Activated CD4-positive, alpha-beta T cell treated with anti-CD3 and anti-CD28 coated beads, Interleukin-2, amount 10 ng/mL, durations not matched to agents 7 days and 5 days (primary cell): Measurements from ENCODE around the gene KRT80. TPM values are rescaled to one million over a fixed set of nuclear protein-coding genes. Genes with fewer than 3 reads are reported as not detected.

ENCODE experiments used
- CTCF ChIA-PET: fragments of 350-600 bp; sonication (Branson Sonifier 250); formaldehyde crosslinking; loops from one replicate; lab custom pipeline; 2021; ENCODE audit warnings: antibody characterized with exemption; lab: Charles Lee
- POLR2A ChIA-PET: fragments of 350-600 bp; sonication (Branson Sonifier 250); formaldehyde crosslinking; loops from one replicate; lab custom pipeline; 2021; ENCODE audit warnings: antibody characterized with exemption; lab: Charles Lee
- DNase-seq: peaks from one replicate; pipeline ENCODE4 v3.0.0-alpha.2; 2020
- H3K27ac Mint-ChIP-seq: one replicate; pipeline ENCODE4 v1.8.0; 2021; ENCODE audit warnings: mild to moderate bottlenecking, moderate library complexity, mixed read lengths
- H3K27me3 Mint-ChIP-seq: one replicate; pipeline ENCODE4 v1.8.0; 2021; ENCODE audit warnings: mixed read lengths
- H3K36me3 Mint-ChIP-seq: one replicate; pipeline ENCODE4 v1.8.0; 2021; ENCODE audit warnings: low read depth, mixed read lengths
- H3K4me1 Mint-ChIP-seq: one replicate; pipeline ENCODE4 v1.8.0; 2021; ENCODE audit warnings: mixed read lengths
- H3K4me3 Mint-ChIP-seq: one replicate; pipeline ENCODE4 v1.8.0; 2021; ENCODE audit warnings: mild to moderate bottlenecking, moderate library complexity, mixed read lengths
- H3K9me3 Mint-ChIP-seq: one replicate; pipeline ENCODE4 v1.8.0; 2021; ENCODE audit warnings: mixed read lengths
- total RNA-seq, 2 experiments: library from RNA; stranded (reverse); gene quantifications; one replicate each; pipeline ENCODE4 v1.2.3, GENCODE V29; 2021

KRT80 gene
- total RNA-seq, 2 experiments from 2014 or later, result not detected

DNA sequence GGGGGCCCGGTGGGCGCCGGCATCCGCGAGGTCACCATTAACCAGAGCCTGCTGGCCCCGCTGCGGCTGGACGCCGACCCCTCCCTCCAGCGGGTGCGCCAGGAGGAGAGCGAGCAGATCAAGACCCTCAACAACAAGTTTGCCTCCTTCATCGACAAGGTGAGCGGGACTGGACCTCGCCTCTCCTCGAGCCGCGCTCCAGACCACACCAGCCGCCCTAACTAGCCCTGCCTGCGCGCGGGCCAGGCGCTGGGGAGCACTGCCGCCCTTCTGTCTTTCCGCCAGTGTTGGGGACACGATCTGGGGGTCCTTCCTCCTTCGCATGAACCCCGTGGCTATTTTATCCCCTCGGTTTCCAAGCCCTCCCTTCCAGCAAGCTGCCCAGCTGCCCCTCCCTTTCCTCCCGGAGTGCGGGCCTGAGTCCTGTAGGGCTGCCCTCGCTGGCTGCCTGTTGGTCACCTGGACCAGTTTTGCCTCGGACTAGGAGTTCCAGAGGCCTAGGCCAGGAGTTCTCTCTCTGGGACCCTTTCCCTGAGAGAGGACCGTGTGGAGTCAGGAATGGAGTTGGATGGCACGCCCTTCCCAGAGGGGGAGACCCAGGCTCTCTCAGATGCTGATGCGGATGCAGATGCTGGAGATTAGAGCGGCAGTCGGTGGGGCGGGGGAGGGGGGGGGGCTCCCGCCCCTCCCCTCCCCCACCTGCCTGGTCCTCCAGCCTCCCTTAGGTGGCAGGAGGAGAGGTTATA, 41.8 kb upstream of the KRT80 start:
- H3K36me3 Mint-ChIP-seq, result no peaks in the 10 kb centered on the region
- no peak for DNase-seq
- no peaks in the 10 kb centered on the region for H3K9me3 Mint-ChIP-seq
- ChIA-PET CTCF (interaction anchor here (0.9 kb wide), 1 partner anchor 21 kb away, joined by 5 read pairs; no protein-coding TSS in a partner anchor), POLR2A (no interaction called here)
- H3K27me3 Mint-ChIP-seq, result peaks cover 56% of the 10 kb centered on the region
- no peak overlapping the region for H3K27ac Mint-ChIP-seq
- H3K4me3 Mint-ChIP-seq, result no peak overlapping the region
- no peaks in the 10 kb centered on the region for H3K4me1 Mint-ChIP-seq

GRCh38 chr12:52232674-52233461, 41.1 kb upstream of the KRT80 start, which contains the start of gene KRT7:
KRT7 (plus strand) TSS chr12:52233243; CDS start chr12:52233297, 54 bp downstream.
- CTCF ChIA-PET, result interaction anchor here (0.9 to 1.0 kb wide), 2 partner anchors 11 to 20 kb away, joined by 3 to 5 read pairs; no protein-coding TSS in a partner anchor

GRCh38 chr12:52232203-52232673, 40.4 kb upstream of the KRT80 start:
- H3K36me3 Mint-ChIP-seq, result no peaks in the 10 kb centered on the region
- CTCF ChIA-PET, result interaction anchor here (0.9 to 1.0 kb wide), 2 partner anchors 10 to 19 kb away, joined by 3 to 5 read pairs; no protein-coding TSS in a partner anchor
- no peak overlapping the region for H3K4me3 Mint-ChIP-seq
- H3K27me3 Mint-ChIP-seq, result peaks cover 63% of the 10 kb centered on the region
- no peak for DNase-seq
- POLR2A ChIA-PET, result no interaction called here
- H3K27ac Mint-ChIP-seq, result no peak overlapping the region
- no peaks in the 10 kb centered on the region for H3K9me3 Mint-ChIP-seq
- H3K4me1 Mint-ChIP-seq, result no peaks in the 10 kb centered on the region

More at GRCh38 chr12:52232674-52233461, 41.1 kb upstream of the KRT80 start, which contains the start of gene KRT7:
- POLR2A ChIA-PET, result no interaction called here
- no peak for DNase-seq
- Mint-ChIP-seq H3K4me3 (no peak within 1 kb of the TSS), H3K4me1 (no peaks in the 10 kb centered on the region), H3K36me3 (no peaks in the 10 kb centered on the region), H3K9me3 (no peaks in the 10 kb centered on the region), H3K27me3 (peaks cover 61% of the 10 kb centered on the region), H3K27ac (no peak within 1 kb of the TSS)

- Mint-ChIP-seq H3K27me3 (peaks cover 70% of the 10 kb centered on the region), H3K36me3 (no peaks in the 10 kb centered on the region), H3K4me3 (no peak overlapping the region), H3K4me1 (no peaks in the 10 kb centered on the region), H3K27ac (no peak overlapping the region), H3K9me3 (no peaks in the 10 kb centered on the region)
- no peak for DNase-seq
- ChIA-PET CTCF (no interaction called here), POLR2A (no interaction called here)
Measured at GRCh38 chr12:52231305-52232202, 39.7 kb upstream of the KRT80 start.

DNA sequence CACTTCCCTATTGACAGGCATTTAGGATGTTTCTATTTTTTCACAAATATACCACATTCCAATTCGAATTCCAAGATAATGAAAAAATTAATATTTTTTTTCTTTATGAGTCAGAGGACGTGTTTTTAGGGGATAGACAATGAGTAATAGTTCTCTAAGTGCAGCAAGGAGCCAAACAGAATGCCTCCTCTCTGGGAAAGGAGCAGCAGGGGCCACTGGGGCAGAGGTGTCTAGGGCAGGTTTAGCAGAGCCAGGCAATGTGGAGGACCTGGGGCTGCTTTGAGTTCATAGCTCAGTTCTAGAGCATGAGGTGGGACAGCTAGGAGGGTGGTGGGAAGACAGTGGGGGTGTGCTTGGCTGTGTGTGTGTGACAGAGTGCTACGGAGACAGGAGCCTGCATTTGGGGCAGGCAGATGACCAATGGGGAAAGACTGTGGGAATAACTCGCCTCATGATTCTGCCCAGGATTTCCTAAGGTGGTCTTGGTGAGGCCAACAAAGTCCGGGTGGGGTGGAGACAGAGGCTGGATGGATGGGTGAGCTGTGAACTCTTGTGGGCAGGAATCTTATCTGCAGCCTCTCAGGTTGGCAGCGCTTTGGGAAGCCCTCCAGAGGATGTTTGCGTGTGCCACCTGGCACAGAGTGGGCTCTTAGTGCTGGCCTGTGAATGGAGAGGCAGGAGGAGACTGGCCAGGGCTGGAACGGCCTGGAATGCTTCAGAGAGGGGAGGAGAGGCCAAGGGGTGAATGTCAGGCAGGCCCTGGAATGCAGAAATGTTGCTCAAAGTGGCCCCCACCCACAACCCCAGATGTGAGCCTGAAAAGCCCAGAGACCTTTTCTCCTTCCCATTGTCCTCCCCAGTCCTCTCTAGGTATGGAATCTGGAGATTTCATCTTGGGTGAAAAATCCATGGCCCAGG, 38.8 kb upstream of the KRT80 start:
- CTCF ChIA-PET, result interaction anchor here (1.3 kb wide), 1 partner anchor 17 kb away, joined by 3 read pairs; no protein-coding TSS in a partner anchor
- no peaks in the 10 kb centered on the region for H3K4me1 Mint-ChIP-seq
- peaks cover 75% of the 10 kb centered on the region for H3K27me3 Mint-ChIP-seq
- no peak for DNase-seq
- no peaks in the 10 kb centered on the region for H3K9me3 Mint-ChIP-seq
- H3K36me3 Mint-ChIP-seq, result no peaks in the 10 kb centered on the region
- POLR2A ChIA-PET, result no interaction called here
- peak overlapping the region; percentile 1 for H3K27ac Mint-ChIP-seq
- H3K4me3 Mint-ChIP-seq, result no peak overlapping the region

GRCh38 chr12:52229836-52230343, 38.1 kb upstream of the KRT80 start:
- ChIA-PET POLR2A (interaction anchor here (0.6 kb wide), 1 partner anchor 1680 kb away, joined by 5 read pairs; no protein-coding TSS in a partner anchor), CTCF (interaction anchor here (1.3 kb wide), 1 partner anchor 17 kb away, joined by 3 read pairs; no protein-coding TSS in a partner anchor)
- Mint-ChIP-seq H3K4me1 (no peaks in the 10 kb centered on the region), H3K27me3 (peaks cover 74% of the 10 kb centered on the region), H3K9me3 (no peaks in the 10 kb centered on the region), H3K27ac (no peak overlapping the region), H3K4me3 (no peak overlapping the region), H3K36me3 (no peaks in the 10 kb centered on the region)
- DNase-seq, result no peak

DNA sequence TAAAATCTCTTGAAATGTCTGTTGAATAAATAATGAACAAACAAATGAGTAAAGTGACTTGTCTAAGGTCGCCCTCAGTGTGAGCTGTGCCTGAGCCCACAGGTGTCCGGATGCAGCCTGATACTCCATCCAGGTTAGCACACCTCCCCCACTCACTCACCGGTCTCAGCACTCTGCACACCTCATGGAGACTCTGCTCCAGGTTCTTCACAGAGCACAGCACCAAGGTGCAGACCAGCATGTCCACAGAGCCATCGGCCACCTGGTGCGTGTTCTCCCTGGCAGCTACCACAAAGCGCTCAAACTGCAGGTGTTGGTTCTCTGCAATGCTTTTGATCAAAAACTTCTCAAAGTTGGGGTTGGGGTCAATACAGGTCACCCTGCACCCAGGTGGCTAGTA, 37.1 kb upstream of the KRT80 start:
- Mint-ChIP-seq H3K4me3 (no peak overlapping the region), H3K27me3 (peaks cover 76% of the 10 kb centered on the region), H3K4me1 (no peaks in the 10 kb centered on the region), H3K9me3 (no peaks in the 10 kb centered on the region), H3K27ac (no peak overlapping the region), H3K36me3 (no peaks in the 10 kb centered on the region)
- POLR2A ChIA-PET, result interaction anchor here (0.6 kb wide), 1 partner anchor 1681 kb away, joined by 5 read pairs; no protein-coding TSS in a partner anchor
- no peak for DNase-seq
- CTCF ChIA-PET, result interaction anchor here (1.3 kb wide), 1 partner anchor 16 kb away, joined by 3 read pairs; no protein-coding TSS in a partner anchor

- Mint-ChIP-seq H3K9me3 (no peaks in the 10 kb centered on the region), H3K36me3 (no peaks in the 10 kb centered on the region), H3K4me1 (no peaks in the 10 kb centered on the region), H3K27ac (no peak overlapping the region), H3K4me3 (no peak overlapping the region), H3K27me3 (peaks cover 76% of the 10 kb centered on the region)
- DNase-seq, result no peak
- ChIA-PET CTCF (no interaction called here), POLR2A (no interaction called here)
Measured at GRCh38 chr12:52228366-52228765, 36.6 kb upstream of the KRT80 start.

DNA sequence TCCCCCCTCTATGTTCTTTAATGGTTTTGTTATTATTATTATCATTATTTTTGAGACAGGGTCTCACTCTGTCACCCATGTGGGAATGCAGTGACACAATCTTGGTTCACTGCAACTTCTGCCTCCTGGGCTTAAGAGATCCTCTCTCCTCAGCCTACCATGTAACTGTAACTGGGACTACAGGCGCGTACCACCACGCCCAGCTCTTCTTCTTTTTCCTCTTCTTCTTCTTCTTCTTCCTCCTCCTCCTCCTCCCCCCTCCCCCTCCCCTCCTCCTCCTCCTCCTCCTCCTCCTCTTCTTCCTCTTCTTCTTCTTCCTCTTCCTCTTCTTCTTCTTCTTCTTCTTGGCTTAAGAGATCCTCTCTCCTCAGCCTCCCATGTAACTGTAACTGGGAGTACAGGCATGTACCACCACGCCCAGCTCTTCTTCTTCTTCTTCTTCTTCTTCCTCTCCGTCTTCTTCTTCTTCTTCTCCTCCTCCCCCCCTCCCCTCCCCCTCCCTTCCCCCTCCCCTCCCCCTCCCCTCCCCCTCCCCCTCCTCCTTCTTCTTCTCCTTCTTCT, 35.9 kb upstream of the KRT80 start:
- DNase-seq, result no peak
- POLR2A ChIA-PET, result no interaction called here
- Mint-ChIP-seq H3K4me1 (no peaks in the 10 kb centered on the region), H3K4me3 (no peak overlapping the region), H3K36me3 (no peaks in the 10 kb centered on the region), H3K27ac (no peak overlapping the region), H3K27me3 (peaks cover 77% of the 10 kb centered on the region), H3K9me3 (no peaks in the 10 kb centered on the region)
- CTCF ChIA-PET, result interaction anchor here (1.2 kb wide), 1 partner anchor 52 kb away, joined by 4 read pairs; no protein-coding TSS in a partner anchor

- Mint-ChIP-seq H3K4me1 (peaks cover 7% of the 10 kb centered on the region), H3K27ac (no peak overlapping the region), H3K9me3 (no peaks in the 10 kb centered on the region), H3K27me3 (peaks cover 71% of the 10 kb centered on the region), H3K4me3 (no peak overlapping the region), H3K36me3 (no peaks in the 10 kb centered on the region)
- ChIA-PET CTCF (interaction anchor here (1.5 kb wide), 1 partner anchor 17 kb away, joined by 3 read pairs; no protein-coding TSS in a partner anchor), POLR2A (no interaction called here)
- no peak for DNase-seq
Measured at GRCh38 chr12:52226446-52226845, 34.6 kb upstream of the KRT80 start.

DNA sequence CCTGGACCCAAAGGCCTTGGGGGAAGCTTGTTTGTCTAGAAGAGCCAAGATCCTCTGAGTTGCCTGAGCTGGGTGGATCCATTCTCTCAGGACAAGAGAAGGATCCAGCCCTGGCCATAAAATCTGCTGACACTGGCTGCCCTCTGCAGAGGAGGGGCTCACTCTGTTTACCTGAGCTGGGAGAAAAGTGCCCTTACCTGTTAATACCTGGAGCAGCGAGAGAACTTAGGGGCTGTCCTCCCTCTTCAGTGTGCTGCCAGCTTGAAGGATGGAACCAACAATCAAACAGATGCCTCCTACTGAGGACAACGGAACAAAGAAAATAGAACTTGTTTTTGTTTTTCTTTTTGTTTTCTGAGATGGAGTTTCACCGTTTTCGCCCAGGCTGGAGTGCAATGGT, 33.9 kb upstream of the KRT80 start:
- CTCF ChIA-PET, result interaction anchor here (0.6 to 1.5 kb wide), 4 partner anchors 13 to 394 kb away, joined by 3 to 4 read pairs (median 3); no protein-coding TSS in a partner anchor
- H3K27me3 Mint-ChIP-seq, result peaks cover 68% of the 10 kb centered on the region

More for the DNA sequence above, 33.9 kb upstream of the KRT80 start:
- Mint-ChIP-seq H3K9me3 (no peaks in the 10 kb centered on the region), H3K4me3 (no peak overlapping the region), H3K36me3 (no peaks in the 10 kb centered on the region), H3K4me1 (peaks cover 7% of the 10 kb centered on the region), H3K27ac (no peak overlapping the region)
- POLR2A ChIA-PET, result no interaction called here
- DNase-seq, result no peak
